Measurements from ENCODE around the gene NPFFR2.

GRCh38 chr4:71995297-71995696 lies 36.5 kb upstream of the NPFFR2 start:
- no peak for TF ChIP-seq CTCF (IDR thresholded peaks at IDR 0.05)
- no peak for TF ChIP-seq POLR2A (IDR thresholded peaks at IDR 0.05)
